WERI-Rb-1 (cell line): ENCODE results near the gene SETD1B.

Experiments used
- DNase-seq: peaks from one replicate; pipeline ENCODE4 v3.0.0-alpha.2; 2020
- H3K27ac ChIP-seq: fragments of 250-450 bp; sonication (Bioruptor Pico); 2 replicates; pipeline ENCODE4 v1.5.1; 2020; ENCODE audit warnings: mild to moderate bottlenecking, moderate library complexity
- H3K27me3 ChIP-seq: fragments of 250-450 bp; sonication (Bioruptor Pico); 2 replicates; pipeline ENCODE4 v1.5.1; 2021; ENCODE audit warnings: mild to moderate bottlenecking, low read depth, moderate library complexity; ENCODE audit not compliant: insufficient read depth, severe bottlenecking
- H3K36me3 ChIP-seq: fragments of 250-450 bp; sonication (Bioruptor Pico); 2 replicates; pipeline ENCODE4 v1.5.1; 2020; ENCODE audit warnings: mild to moderate bottlenecking, moderate library complexity
- H3K4me3 ChIP-seq: 2 replicates; pipeline ENCODE4 v1.5.1; 2011; ENCODE audit warnings: low read depth, mild to moderate bottlenecking, control low read depth, low read length
- H3K9me3 ChIP-seq: fragments of 250-450 bp; sonication (Bioruptor Pico); 2 replicates; pipeline ENCODE4 v1.5.1; 2021; ENCODE audit warnings: mild to moderate bottlenecking, moderate library complexity; ENCODE audit not compliant: severe bottlenecking
- TF ChIP-seq, protein P1 (sequence below): IDR thresholded peaks from 2 replicates; pipeline ENCODE4 v1.5.1; 2011; ENCODE audit warnings: low read depth, mild to moderate bottlenecking, control low read depth, inconsistent platforms, low read length

Gene SETD1B

DNA sequence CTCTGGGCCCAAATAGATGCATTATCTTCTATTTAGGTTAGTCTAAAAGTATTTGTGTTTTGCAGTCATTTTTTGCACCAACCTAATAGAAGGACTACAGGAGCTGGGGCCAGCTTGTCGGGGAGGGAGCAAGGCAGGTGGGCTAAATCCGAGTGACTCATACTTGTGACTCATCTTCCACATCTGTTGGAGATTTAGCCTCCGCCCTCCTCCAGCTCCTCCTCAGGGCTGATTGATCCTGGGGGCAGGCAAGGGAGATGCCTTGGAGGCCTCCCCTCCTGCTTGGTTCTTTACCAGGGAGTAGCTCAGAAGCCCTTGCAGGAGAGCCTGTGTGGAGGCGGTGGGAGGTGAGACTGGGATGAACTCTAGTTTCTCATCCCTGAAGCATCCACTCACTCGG is 38.2 kb upstream of the SETD1B start:
- DNase-seq = peak; percentile 86
- H3K27ac ChIP-seq = peak overlapping the region; percentile 94
- peaks cover 54% of the 10 kb centered on the region for H3K36me3 ChIP-seq
- H3K4me3 ChIP-seq = no peak overlapping the region
- TF ChIP-seq, protein P1, sequence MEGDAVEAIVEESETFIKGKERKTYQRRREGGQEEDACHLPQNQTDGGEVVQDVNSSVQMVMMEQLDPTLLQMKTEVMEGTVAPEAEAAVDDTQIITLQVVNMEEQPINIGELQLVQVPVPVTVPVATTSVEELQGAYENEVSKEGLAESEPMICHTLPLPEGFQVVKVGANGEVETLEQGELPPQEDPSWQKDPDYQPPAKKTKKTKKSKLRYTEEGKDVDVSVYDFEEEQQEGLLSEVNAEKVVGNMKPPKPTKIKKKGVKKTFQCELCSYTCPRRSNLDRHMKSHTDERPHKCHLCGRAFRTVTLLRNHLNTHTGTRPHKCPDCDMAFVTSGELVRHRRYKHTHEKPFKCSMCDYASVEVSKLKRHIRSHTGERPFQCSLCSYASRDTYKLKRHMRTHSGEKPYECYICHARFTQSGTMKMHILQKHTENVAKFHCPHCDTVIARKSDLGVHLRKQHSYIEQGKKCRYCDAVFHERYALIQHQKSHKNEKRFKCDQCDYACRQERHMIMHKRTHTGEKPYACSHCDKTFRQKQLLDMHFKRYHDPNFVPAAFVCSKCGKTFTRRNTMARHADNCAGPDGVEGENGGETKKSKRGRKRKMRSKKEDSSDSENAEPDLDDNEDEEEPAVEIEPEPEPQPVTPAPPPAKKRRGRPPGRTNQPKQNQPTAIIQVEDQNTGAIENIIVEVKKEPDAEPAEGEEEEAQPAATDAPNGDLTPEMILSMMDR = no peak
- H3K9me3 ChIP-seq = no peaks in the 10 kb centered on the region
- H3K27me3 ChIP-seq = no peaks in the 10 kb centered on the region

DNA sequence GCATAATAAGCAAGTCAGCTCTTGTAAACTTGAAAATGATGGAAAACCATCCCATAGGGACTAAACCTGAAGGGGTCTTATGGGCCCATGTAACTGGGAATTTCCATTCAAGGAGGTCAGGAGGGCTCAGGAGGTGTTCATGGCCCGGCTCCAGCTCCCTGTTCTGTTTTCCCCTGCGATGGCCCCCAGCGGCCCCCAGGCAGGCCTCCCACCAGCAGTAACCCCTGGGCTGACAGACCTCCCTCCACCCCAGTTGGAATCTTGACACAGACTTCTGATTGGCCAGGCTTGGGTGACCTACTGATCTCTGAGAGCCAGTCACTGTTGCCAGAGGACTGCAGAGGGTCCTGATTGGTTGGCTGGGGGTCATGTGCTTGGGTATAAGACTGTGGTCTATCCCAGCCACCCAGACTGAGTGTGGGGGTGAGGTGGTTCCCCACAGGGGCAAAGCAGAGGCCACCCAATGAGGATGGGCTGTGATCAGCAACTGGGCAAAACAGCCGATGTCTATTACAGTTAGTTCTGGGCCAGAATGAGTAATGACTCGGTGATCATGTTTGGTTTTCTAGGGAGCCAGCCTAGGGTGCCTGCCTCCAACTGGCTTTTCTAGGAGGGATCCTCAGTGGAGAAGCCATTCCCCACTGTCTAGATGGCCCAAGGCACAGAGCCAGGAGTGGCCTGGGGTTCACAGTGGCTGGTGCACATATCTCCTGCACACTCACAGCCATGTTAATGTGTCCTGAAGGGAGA is 37.3 kb upstream of the SETD1B start:
- no peak for DNase-seq
- TF ChIP-seq, protein P1 = no peak
- Histone ChIP-seq H3K4me3 (no peak overlapping the region), H3K9me3 (no peaks in the 10 kb centered on the region), H3K27me3 (no peaks in the 10 kb centered on the region), H3K27ac (peak overlapping the region; percentile 94), H3K36me3 (peaks cover 54% of the 10 kb centered on the region)

DNA sequence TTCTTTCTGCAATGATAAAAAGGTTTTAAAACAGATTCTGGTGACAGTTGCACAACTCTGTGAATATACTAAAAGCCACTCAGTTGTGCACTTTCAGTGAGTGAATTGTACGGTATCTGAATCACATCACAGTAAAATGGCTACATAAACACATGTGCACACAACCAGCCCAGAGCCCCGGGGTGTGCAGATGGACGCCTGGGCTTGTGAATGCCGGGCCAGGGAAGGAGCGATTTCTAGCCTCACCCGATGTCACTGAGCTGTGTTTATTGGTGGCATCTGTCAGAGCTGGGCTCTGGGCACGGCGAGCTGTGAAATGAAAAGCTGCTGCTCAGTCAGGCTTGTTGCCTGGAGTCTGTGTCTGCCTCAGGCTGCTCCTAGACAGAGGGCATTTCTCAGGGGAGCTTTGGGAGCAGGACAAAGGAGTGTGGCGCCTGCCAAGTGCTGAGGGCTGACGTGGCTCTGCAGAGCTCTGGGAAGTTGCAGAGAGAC is 36.2 kb upstream of the SETD1B start:
- H3K4me3 ChIP-seq = no peak overlapping the region
- TF ChIP-seq, protein P1 = no peak
- H3K36me3 ChIP-seq = peaks cover 47% of the 10 kb centered on the region
- H3K9me3 ChIP-seq = no peaks in the 10 kb centered on the region
- DNase-seq = peak; percentile 58
- peak overlapping the region; percentile 76 for H3K27ac ChIP-seq
- no peaks in the 10 kb centered on the region for H3K27me3 ChIP-seq

DNA sequence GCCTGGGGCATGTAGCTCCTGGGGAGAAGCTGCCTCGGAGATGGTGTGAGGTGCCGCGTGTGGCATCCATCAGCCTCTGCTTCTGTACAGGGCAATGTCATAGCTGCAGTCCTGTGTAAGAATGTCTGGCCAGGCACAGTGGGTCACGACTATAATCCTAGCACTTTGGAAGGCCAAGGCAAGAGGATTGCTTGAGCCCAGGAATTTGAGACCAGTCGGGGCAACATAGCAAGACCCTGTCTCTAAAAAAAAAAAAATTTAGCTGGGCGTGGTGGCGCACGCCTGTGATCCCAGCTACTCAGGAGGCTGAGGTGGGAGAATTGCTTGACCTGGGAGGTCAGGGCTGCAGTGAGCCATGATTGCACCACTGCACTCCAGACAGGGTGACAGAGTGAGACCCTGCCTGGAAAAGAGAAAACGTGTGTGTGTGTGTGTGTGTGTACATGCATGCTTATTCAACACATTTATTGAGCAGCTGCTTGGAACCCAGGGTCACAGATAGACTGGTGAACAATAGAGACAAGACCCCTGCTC is 34.4 kb upstream of the SETD1B start:
- no peak for DNase-seq
- no peaks in the 10 kb centered on the region for H3K27me3 ChIP-seq
- H3K27ac ChIP-seq = peak overlapping the region; percentile 72
- no peaks in the 10 kb centered on the region for H3K9me3 ChIP-seq
- TF ChIP-seq, protein P1 = no peak
- no peak overlapping the region for H3K4me3 ChIP-seq
- peaks cover 47% of the 10 kb centered on the region for H3K36me3 ChIP-seq

DNA sequence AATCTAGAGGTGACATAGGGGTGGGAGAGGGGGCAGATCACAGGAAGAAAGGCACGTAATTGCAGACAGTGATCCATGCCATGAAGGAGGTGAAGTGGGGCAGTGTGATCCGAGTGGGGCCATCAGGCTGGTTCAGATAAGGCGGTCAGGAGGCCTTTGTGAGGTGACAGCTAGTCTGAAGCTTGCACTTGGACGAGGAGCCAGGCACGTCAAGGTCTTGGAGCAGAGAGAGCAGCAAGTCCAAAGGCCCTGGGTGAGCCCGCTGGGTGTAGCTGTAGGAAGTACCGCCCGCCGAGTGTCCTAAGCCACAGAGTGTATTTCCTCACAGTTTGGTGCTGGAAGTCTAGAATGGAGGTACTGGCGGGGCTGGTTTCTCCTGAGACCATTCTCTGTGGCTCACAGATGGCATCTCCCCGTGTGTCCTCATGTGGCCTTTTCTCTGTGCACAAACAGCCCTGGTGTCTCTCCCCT is 33.9 kb upstream of the SETD1B start:
- no peaks in the 10 kb centered on the region for H3K27me3 ChIP-seq
- peaks cover 44% of the 10 kb centered on the region for H3K36me3 ChIP-seq
- TF ChIP-seq, protein P1 = no peak
- H3K4me3 ChIP-seq = no peak overlapping the region
- peak; percentile 58 for DNase-seq
- H3K9me3 ChIP-seq = no peaks in the 10 kb centered on the region
- peak overlapping the region; percentile 72 for H3K27ac ChIP-seq
